GM20000 (cell line): ENCODE measurements around the gene OCSTAMP.

ENCODE experiments used
- DNase-seq: peaks from one replicate; pipeline ENCODE4 v3.0.0; 2012; ENCODE audit warnings: low spot score
- TF ChIP-seq, protein P1 (sequence below): IDR thresholded peaks from 2 replicates; pipeline ENCODE4 v1.5.1; 2012; ENCODE audit warnings: mild to moderate bottlenecking, control low read depth; ENCODE audit errors: extremely low read depth, missing control alignments

OCSTAMP gene

DNA sequence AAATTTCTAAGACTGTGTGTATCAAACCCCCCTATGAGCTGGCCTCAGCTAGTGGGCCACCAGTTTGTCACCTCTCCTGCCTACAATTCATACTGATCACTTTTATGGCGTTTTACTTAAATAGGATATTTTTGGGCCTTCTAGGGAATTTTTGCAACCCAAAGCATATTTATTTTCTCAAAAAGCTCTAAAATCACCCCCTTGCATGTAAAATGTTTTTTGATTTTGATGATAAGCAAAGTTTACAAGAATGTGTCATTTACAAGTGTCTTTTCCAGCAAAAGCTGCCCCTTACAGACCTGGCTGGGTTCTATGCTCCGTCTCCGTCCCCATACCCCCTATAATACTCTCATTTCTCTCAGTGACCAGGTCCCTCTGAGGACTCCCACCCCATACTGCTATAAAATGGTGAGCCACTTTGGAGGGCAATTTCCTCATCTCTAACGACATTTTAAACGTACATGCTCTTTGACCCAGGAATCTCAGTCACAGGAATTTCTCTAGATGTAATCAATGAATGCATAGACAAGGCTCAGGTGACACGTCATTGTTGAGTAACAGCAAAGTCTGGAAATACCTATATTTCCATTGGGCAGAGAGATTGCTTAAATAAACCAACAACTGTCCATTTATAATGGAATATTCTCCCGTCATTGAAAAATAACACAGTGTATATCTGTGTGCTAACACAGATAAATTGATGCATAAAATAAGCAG, 13.9 kb upstream of the OCSTAMP start:
- no peak for DNase-seq
- TF ChIP-seq, protein P1, sequence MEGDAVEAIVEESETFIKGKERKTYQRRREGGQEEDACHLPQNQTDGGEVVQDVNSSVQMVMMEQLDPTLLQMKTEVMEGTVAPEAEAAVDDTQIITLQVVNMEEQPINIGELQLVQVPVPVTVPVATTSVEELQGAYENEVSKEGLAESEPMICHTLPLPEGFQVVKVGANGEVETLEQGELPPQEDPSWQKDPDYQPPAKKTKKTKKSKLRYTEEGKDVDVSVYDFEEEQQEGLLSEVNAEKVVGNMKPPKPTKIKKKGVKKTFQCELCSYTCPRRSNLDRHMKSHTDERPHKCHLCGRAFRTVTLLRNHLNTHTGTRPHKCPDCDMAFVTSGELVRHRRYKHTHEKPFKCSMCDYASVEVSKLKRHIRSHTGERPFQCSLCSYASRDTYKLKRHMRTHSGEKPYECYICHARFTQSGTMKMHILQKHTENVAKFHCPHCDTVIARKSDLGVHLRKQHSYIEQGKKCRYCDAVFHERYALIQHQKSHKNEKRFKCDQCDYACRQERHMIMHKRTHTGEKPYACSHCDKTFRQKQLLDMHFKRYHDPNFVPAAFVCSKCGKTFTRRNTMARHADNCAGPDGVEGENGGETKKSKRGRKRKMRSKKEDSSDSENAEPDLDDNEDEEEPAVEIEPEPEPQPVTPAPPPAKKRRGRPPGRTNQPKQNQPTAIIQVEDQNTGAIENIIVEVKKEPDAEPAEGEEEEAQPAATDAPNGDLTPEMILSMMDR, result no peak

DNA sequence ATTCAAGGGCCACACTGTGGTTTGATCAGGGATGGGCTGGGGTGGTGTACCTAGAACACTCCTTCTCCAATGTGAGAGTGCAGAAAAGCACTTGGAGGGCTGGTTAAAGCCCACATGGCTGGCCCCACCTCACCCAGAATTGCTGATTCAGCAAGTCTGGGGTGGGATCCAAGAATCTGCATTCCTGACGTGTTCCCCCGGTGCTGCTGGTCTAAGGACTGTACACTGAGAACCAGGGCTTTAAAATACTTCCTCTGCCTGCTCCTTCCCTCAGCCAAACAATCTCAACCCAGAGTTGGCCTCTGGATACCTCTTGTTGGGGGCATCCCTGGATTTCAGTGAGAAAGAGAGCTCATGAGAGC, 13.4 kb upstream of the OCSTAMP start:
- TF ChIP-seq, protein P1, result no peak
- no peak for DNase-seq

DNA sequence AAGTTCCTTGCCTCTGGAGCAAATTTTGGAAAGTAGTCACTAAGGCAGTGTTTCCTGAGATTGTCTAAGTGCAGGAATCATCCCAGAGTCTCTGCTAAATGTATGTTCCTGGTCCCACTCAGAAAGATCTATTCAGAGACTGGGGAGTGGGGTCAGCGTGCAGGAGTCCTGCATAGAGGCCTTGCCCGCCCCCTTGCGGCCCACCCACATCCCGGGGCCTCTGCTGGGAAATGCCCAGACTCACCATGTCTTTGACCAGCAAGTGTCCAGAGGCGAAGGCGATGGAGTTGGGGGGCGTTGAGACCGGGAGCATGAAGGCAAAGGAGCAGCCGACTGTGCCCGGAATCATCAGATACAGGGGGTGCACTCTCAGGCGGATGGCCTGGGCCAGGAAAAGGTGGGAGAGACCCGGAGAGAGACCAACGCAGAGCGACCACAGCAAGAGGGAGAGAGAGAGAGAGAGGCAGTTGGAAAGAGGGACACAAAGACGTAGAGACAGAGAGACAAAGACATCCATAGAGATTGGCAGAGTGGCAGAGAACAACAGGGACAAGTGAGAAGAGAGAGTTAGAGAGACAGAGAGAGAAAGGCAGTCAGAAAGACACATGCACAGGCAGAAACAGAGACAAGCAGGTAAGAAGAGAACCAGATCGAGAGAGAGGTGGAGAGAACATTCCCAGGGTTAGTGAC, 12.9 kb upstream of the OCSTAMP start:
- no peak for DNase-seq
- TF ChIP-seq, protein P1, result no peak

DNA sequence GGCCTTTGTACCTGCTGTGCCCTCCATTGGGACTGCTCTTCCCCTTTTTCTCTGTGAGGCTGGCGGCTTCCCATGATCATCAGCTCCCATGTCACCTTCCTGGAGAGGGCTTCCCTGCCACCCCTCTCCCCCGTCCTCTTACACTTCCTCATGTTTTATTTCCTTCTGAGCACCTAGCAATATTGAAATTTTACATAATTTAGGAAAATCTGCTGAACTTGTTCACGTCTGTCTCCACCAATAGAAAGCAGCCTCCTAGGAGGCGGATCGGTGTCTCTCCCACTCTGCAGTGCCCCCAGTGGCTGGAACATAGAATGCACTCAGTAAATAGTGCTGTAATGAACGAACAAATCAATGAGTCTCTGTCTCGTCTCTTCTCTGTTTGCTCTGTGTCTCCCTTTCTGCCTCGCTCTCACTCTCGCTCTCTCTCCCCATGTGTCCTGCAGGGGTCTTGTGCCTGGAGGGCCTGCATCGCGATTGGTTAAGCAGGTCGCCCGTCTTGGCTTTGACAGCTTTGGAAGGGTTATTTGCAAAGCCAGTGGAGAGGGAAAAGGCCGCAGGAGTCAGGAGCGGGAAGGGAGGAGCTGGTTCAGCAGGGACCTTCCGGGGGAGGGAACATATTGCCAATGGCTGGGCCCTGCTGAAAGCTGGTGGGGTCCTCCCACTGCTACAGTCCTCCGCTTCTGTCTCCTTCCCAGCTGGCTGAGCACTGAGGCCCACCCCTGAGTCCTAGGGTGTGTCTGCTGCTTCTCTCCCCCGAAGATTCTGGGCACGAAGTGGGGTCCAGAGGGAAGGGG, 12.1 kb upstream of the OCSTAMP start:
- TF ChIP-seq, protein P1, result peak; percentile 74
- peak; percentile 81 for DNase-seq

DNA sequence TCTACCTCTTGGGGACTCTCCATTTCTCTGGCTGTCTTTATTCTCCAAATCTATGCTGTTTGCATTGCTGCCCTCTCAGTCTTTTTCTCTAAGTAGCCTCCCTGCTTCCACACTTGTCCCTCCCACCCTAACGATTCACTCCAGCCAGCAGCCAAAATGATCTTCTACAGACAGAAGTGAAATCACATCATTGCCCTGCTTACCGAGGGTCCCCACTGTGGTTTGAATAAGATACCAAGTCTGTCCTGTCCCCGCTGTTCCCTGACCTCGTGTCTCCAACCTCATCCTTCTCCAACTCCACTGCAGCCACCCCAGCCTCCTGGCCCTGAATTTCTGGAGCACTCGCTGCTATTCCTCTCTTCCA, 11.5 kb upstream of the OCSTAMP start:
- TF ChIP-seq, protein P1, result no peak
- DNase-seq, result no peak

DNA sequence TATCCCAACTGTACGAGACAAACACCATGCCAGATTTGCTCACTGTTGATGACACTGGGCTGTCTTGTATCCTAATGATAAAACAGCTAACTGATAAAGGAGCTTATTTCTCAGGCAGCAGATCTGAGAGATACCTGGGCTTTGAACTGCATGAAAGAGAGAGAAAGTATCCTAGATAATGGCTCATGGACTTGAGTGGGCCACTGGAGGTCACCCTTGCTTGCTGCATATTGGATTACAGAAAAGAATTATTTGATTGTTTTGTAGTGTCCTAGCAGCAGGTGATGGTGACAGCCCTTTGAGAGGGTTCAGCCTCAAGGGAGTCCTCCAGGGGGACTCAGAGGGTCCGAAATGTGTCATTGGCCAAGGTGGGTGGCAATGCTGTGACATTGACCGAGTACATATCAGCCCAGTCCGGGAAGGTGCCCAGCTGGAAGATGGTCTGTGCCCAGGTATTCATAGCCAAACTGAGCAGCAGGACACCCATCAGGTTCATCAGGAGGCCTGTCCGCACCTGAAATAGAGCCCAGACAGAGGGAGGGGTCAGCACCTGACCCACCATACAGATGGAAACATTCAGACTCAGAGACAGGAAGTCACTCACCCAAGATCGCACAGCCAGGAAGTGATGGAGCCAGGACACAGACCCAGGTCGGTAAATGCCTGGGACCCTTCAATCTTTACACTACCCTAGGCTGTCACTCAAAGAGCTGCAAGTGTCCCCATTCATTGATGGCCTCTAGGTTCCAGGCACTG, 9.4 kb upstream of the OCSTAMP start:
- no peak for DNase-seq

More for the DNA sequence above, 9.4 kb upstream of the OCSTAMP start:
- TF ChIP-seq, protein P1, result no peak
